HEK293 (cell line): ENCODE measurements around the gene IRS1.

Experiments
- CTCF ChIA-PET: fragments of 350-600 bp; formaldehyde crosslinking; extraction: SDS; loops from one replicate; lab custom pipeline; 2021; ENCODE audit warnings: antibody characterized with exemption; lab: Yijun Ruan, JAX
- POLR2A ChIA-PET: fragments of 300-600 bp; formaldehyde crosslinking; extraction: SDS; loops from one replicate; lab custom pipeline; 2020; ENCODE audit warnings: antibody characterized with exemption, inconsistent platforms; lab: Yijun Ruan, JAX
- H3K27ac ChIP-seq: fragments of 200-500 bp; sonication (Bioruptor generic); 2 replicates; pipeline ENCODE4 v1.5.1; 2014; ENCODE audit warnings: low read depth, low read length, control low read depth, inconsistent platforms; ENCODE audit errors: extremely low read depth
- H3K36me3 ChIP-seq, 2 experiments: fragments of 200-500 bp in 1 of 2; sonication (Bioruptor generic) in 1 of 2; 1 replicate in 1 of 2; 2 replicates in 1 of 2; pipeline ENCODE4 v1.5.1; 2014 to 2017; ENCODE audit warnings: inconsistent platforms in 2 of 2, low read length in 2 of 2; ENCODE audit not compliant: control insufficient read depth in 2 of 2, insufficient read depth in 1 of 2
- H3K4me1 ChIP-seq: fragments of 200-500 bp; sonication (Bioruptor generic); 2 replicates; pipeline ENCODE4 v1.5.1; 2014; ENCODE audit warnings: mild to moderate bottlenecking, low read length, inconsistent platforms; ENCODE audit not compliant: control insufficient read depth, insufficient read depth
- H3K4me3 ChIP-seq: 2 replicates; pipeline ENCODE4 v1.5.1; 2011; ENCODE audit warnings: low read depth, mild to moderate bottlenecking, control low read depth, low read length, moderate library complexity
- H3K9me3 ChIP-seq: fragments of 200-500 bp; sonication (Bioruptor generic); 2 replicates; pipeline ENCODE4 v1.5.1; 2014; ENCODE audit warnings: low read depth, low read length, inconsistent platforms; ENCODE audit not compliant: control insufficient read depth, insufficient read depth
- AEBP2 ChIP-seq: fragments of 450-650 bp; formaldehyde crosslinking; IDR thresholded peaks from 2 replicates; pipeline ENCODE4 v1.5.1; 2016; ENCODE audit warnings: missing biosample characterization, missing genetic modification characterization, borderline replicate concordance
- GLIS1 ChIP-seq: fragments of 450-650 bp; formaldehyde crosslinking; IDR thresholded peaks from 2 replicates; pipeline ENCODE4 v1.5.1; 2016; ENCODE audit warnings: missing biosample characterization, missing genetic modification characterization
- HOXD13 ChIP-seq: sonication (generic); formaldehyde crosslinking; IDR thresholded peaks from 2 replicates; pipeline ENCODE4 v1.8.0; 2022; ENCODE audit warnings: missing genetic modification reagents, borderline replicate concordance
- KLF7 ChIP-seq: fragments of 450-650 bp; formaldehyde crosslinking; IDR thresholded peaks from 2 replicates; pipeline ENCODE4 v1.5.1; 2016; ENCODE audit warnings: missing biosample characterization, missing genetic modification characterization, borderline replicate concordance
- SP3 ChIP-seq: fragments of 450-650 bp; formaldehyde crosslinking; IDR thresholded peaks from 2 replicates; pipeline ENCODE4 v1.5.1; 2016; ENCODE audit warnings: missing biosample characterization, missing genetic modification characterization
- ZBTB17 ChIP-seq: fragments of 450-650 bp; formaldehyde crosslinking; IDR thresholded peaks from 2 replicates; pipeline ENCODE4 v1.5.1; 2016; ENCODE audit warnings: missing biosample characterization, missing genetic modification characterization
- ZFHX2 ChIP-seq: fragments of 450-650 bp; formaldehyde crosslinking; conservative IDR thresholded peaks from 2 replicates; pipeline ENCODE4 v1.5.1; 2016; ENCODE audit warnings: missing biosample characterization, missing genetic modification characterization
- ZFP69B ChIP-seq: fragments of 450-650 bp; formaldehyde crosslinking; IDR thresholded peaks from 2 replicates; pipeline ENCODE4 v1.5.1; 2016; ENCODE audit warnings: missing biosample characterization, missing genetic modification characterization
- ZNF114 ChIP-seq: fragments of 450-650 bp; formaldehyde crosslinking; IDR thresholded peaks from 2 replicates; pipeline ENCODE4 v1.5.0; 2017; ENCODE audit warnings: missing biosample characterization, missing genetic modification characterization
- ZNF155 ChIP-seq: fragments of 450-650 bp; formaldehyde crosslinking; IDR thresholded peaks from 2 replicates; pipeline ENCODE4 v1.5.1; 2016; ENCODE audit warnings: missing biosample characterization, missing genetic modification characterization
- ZNF211 ChIP-seq: fragments of 450-650 bp; formaldehyde crosslinking; IDR thresholded peaks from 2 replicates; pipeline ENCODE4 v1.5.1; 2016; ENCODE audit warnings: low read depth, missing biosample characterization, missing genetic modification characterization
- ZNF223 ChIP-seq: fragments of 450-650 bp; formaldehyde crosslinking; IDR thresholded peaks from 2 replicates; pipeline ENCODE4 v1.5.1; 2016; ENCODE audit warnings: missing biosample characterization, missing genetic modification characterization
- ZNF274 ChIP-seq, 2 experiments: fragments of 200-500 bp in 1 of 2; fragments of 450-650 bp in 1 of 2; sonication (Bioruptor generic) in 1 of 2; formaldehyde crosslinking in 1 of 2; IDR thresholded peaks; 2 replicates each; pipeline versions ENCODE4 v1.5.1 to v1.6.1; 2014 to 2016; ENCODE audit warnings: borderline replicate concordance in 1 of 2, inconsistent platforms in 1 of 2, low read length in 1 of 2, missing biosample characterization in 1 of 2, missing genetic modification characterization in 1 of 2
- ZNF433 ChIP-seq: fragments of 450-650 bp; formaldehyde crosslinking; IDR thresholded peaks from 2 replicates; pipeline ENCODE4 v1.5.1; 2016; ENCODE audit warnings: missing biosample characterization, missing genetic modification characterization, low read depth
- ZNF664 ChIP-seq: fragments of 450-650 bp; formaldehyde crosslinking; IDR thresholded peaks from 2 replicates; pipeline ENCODE4 v1.5.1; 2016; ENCODE audit warnings: missing biosample characterization, missing genetic modification characterization
- ZSCAN16 ChIP-seq: fragments of 450-650 bp; formaldehyde crosslinking; IDR thresholded peaks from 2 replicates; pipeline ENCODE4 v1.5.1; 2016; ENCODE audit warnings: missing biosample characterization, missing genetic modification characterization
- TF ChIP-seq, protein P1 (sequence below): fragments of 450-650 bp; formaldehyde crosslinking; IDR thresholded peaks from 2 replicates; pipeline ENCODE4 v1.5.1; 2016; ENCODE audit warnings: missing biosample characterization, missing genetic modification characterization
- TF ChIP-seq, protein P2 (sequence below): fragments of 450-650 bp; formaldehyde crosslinking; IDR thresholded peaks from 2 replicates; pipeline ENCODE4 v1.5.1; 2016; ENCODE audit warnings: missing biosample characterization, missing genetic modification characterization

The IRS1 gene

DNA sequence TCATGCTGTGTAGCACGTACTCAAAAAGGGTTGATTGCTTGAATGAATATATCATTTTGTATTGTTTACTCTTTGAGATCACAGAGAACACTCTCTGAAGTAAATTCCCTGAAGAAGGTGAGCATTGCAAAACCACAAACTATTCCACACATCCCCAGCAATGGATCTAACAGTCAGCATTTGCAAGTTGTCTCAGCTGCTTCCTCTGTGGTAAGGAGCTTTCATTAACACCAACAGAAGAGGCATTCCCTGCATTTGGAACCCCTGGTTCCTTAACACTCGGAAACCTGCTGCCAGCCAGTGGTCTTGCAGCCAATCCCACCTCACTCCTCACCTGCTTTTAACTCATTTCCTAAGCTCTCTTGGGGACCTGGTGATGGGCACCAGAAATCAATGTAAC, 108.4 kb downstream of the IRS1 start:
- Histone ChIP-seq H3K4me3 (no peak overlapping the region), H3K27ac (no peak overlapping the region), H3K9me3 (no peaks in the 10 kb centered on the region), H3K4me1 (peaks cover 9% of the 10 kb centered on the region), H3K36me3 (no peaks in the 10 kb centered on the region)
- TF ChIP-seq AEBP2 (no peak), KLF7 (tag by site-specific recombination) (no peak), ZNF114 (tag by site-specific recombination) (no peak), GLIS1 (tag by site-specific recombination) (no peak), ZNF211 (tag by site-specific recombination) (no peak), ZFP69B (tag by site-specific recombination) (no peak), ZBTB17 (tag by site-specific recombination) (no peak)
- TF ChIP-seq, protein P1, sequence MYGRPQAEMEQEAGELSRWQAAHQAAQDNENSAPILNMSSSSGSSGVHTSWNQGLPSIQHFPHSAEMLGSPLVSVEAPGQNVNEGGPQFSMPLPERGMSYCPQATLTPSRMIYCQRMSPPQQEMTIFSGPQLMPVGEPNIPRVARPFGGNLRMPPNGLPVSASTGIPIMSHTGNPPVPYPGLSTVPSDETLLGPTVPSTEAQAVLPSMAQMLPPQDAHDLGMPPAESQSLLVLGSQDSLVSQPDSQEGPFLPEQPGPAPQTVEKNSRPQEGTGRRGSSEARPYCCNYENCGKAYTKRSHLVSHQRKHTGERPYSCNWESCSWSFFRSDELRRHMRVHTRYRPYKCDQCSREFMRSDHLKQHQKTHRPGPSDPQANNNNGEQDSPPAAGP: no peak
- POLR2A ChIA-PET: interaction anchor here (0.8 kb wide), 1 partner anchor 18 kb away, joined by 3 read pairs; no protein-coding TSS in a partner anchor
- CTCF ChIA-PET: no interaction called here

DNA sequence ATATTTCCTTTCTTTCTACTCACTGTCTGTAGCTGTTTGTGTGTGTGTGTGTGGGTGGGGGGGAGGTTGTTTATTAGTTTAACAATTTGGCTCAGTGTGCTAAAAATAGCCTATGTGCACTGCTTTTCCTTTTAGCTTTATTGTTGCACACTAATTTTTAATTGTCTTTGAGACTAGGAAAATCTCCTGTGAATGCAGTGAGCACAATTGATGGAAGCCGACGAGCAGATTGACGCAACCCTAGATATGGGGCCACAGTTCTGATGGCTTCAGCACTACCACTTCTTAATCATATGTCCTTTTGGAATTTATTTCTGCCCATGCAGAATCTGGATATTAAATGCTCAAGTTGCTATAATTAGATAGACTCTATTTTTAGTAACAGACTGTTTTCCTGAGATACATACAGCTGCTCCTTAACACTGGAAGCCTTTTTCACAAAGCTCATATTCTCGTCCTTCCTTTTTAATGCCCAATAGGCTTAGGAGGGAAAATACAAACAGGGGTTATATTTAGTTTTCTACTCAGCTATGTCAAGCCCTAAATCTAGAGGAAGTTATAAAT, 109.1 kb downstream of the IRS1 start:
- H3K4me1 ChIP-seq: peaks cover 9% of the 10 kb centered on the region
- no peak overlapping the region for H3K4me3 ChIP-seq
- ChIA-PET POLR2A (interaction anchor here (1.0 kb wide), 1 partner anchor 10 kb away, joined by 3 read pairs; no protein-coding TSS in a partner anchor), CTCF (interaction anchor here (0.6 to 1.0 kb wide), 3 partner anchors 9 to 206 kb away, joined by 3 read pairs; no protein-coding TSS in a partner anchor)
- H3K36me3 ChIP-seq: no peaks in the 10 kb centered on the region
- TF ChIP-seq ZNF114 (tag by site-specific recombination) (no peak), ZNF664 (peak; percentile 59; the same call in 1 of the 2 replicates), SP3 (no peak), ZFHX2 (tag by site-specific recombination) (peak; percentile 35; the same call in 1 of the 2 replicates)
- H3K27ac ChIP-seq: no peak overlapping the region
- H3K9me3 ChIP-seq: no peaks in the 10 kb centered on the region

DNA sequence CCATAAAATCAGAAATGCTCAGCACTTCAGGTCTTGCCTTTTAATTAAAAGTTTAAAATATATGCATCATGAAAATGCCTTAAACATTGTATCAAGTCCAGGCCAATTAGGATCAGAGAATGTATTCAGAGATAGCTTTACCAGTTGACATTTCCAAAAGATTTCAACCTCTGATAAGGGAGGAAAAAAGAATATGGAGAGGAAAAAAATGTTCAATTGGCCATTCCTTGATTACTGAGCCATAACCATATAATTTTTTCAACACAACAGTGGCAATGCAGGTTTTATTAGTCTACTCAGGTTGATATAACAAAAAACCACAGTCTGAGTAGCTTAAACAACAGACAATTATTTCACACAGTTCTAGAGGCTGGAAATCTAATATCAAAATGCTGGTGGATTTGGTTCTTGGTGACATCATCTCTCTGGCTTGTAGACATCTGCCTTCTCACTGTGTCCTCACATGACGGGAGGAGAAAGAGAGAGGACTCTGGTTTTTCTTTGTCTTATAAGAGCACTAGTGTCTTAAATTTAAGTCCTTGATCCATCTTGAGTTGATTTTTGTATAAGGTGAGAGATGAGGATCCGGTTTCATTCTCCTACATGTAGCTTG, 111.9 kb downstream of the IRS1 start:
- Histone ChIP-seq H3K36me3 (no peaks in the 10 kb centered on the region), H3K9me3 (no peaks in the 10 kb centered on the region), H3K4me3 (no peak overlapping the region), H3K27ac (no peak overlapping the region)
- POLR2A ChIA-PET: interaction anchor here (0.7 to 1.4 kb wide), 2 partner anchors 14 to 112 kb away, joined by 3 to 8 read pairs; partner anchors contain the start of gene IRS1
- TF ChIP-seq HOXD13: 0 out of 2 replicates have a peak, but pooled peaks have one; percentile 42
- no peak for TF ChIP-seq ZNF433
- TF ChIP-seq ZNF274 (IDR thresholded peaks at IDR 0.05; ENCODE audit: low read length): no peak
- TF ChIP-seq ZNF274 (tag by site-specific recombination; IDR thresholded peaks at IDR 0.05; ENCODE audit: borderline replicate concordance): no peak
- TF ChIP-seq, all 188 proteins: peak for 1
- CTCF ChIA-PET: interaction anchor here (0.7 to 1.7 kb wide), 2 partner anchors 102 to 115 kb away, joined by 3 to 7 read pairs; no protein-coding TSS in a partner anchor
- H3K4me1 ChIP-seq: peaks cover 6% of the 10 kb centered on the region; the same call in 1 of the 2 replicates

GRCh38 chr2:226684563-226684959, 115.1 kb downstream of the IRS1 start:
- Histone ChIP-seq H3K4me3 (no peak overlapping the region), H3K4me1 (peaks cover 6% of the 10 kb centered on the region; the same call in 1 of the 2 replicates), H3K27ac (no peak overlapping the region), H3K9me3 (no peaks in the 10 kb centered on the region), H3K36me3 (no peaks in the 10 kb centered on the region)
- ChIA-PET POLR2A (no interaction called here), CTCF (no interaction called here)
- TF ChIP-seq ZSCAN16 (tag by site-specific recombination): no peak
- no peak for TF ChIP-seq ZNF223
- TF ChIP-seq AEBP2: no peak
- no peak for TF ChIP-seq ZNF155
- TF ChIP-seq, protein P2, sequence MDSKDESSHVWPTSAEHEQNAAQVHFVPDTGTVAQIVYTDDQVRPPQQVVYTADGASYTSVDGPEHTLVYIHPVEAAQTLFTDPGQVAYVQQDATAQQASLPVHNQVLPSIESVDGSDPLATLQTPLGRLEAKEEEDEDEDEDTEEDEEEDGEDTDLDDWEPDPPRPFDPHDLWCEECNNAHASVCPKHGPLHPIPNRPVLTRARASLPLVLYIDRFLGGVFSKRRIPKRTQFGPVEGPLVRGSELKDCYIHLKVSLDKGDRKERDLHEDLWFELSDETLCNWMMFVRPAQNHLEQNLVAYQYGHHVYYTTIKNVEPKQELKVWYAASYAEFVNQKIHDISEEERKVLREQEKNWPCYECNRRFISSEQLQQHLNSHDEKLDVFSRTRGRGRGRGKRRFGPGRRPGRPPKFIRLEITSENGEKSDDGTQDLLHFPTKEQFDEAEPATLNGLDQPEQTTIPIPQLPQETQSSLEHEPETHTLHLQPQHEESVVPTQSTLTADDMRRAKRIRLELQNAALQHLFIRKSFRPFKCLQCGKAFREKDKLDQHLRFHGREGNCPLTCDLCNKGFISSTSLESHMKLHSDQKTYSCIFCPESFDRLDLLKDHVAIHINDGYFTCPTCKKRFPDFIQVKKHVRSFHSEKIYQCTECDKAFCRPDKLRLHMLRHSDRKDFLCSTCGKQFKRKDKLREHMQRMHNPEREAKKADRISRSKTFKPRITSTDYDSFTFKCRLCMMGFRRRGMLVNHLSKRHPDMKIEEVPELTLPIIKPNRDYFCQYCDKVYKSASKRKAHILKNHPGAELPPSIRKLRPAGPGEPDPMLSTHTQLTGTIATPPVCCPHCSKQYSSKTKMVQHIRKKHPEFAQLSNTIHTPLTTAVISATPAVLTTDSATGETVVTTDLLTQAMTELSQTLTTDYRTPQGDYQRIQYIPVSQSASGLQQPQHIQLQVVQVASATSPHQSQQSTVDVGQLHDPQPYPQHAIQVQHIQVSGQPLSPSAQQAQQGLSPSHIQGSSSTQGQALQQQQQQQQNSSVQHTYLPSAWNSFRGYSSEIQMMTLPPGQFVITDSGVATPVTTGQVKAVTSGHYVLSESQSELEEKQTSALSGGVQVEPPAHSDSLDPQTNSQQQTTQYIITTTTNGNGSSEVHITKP (tag by site-specific recombination): no peak
